ENCODE results near the gene CXCR6. TPM values are rescaled to one million over a fixed set of nuclear protein-coding genes. Genes with fewer than 3 reads are reported as not detected.

CXCR6 gene
- polyA plus RNA-seq, 2 donors: 0.90 to 1.6 TPM

DNA sequence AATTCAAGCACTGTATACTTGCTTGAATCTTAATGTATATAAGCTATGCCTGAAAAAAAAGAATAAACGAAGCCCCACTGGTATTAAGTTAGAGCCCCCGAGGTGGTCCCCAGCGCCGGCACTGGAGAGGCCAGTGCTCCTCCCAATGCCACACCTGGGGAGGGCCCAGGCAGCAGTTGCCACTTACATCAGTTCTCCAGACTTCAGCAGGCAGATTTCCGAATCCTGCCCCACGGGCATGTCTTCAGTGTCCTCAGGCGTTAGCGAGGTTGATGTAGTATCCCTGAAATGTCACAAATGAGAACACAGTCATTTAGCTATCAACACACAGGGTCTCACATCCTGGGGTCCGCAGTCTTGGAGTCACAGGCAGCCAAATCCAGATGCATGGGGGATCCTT, 7.0 kb upstream of the CXCR6 start:
- Histone ChIP-seq H3K4me1 (ENCODE audit: control insufficient read depth in 2 of 2, insufficient read depth in 2 of 2, low read length in 1 of 2) (no peaks in the 10 kb centered on the region), H3K27me3 (ENCODE audit: control insufficient read depth in 1 of 2, insufficient read depth in 2 of 2, low read length in 2 of 2) (no peaks in the 10 kb centered on the region), H3K36me3 (ENCODE audit: control insufficient read depth in 2 of 2, insufficient read depth in 2 of 2, low read length in 1 of 2) (peaks cover 4 to 23% of the 10 kb centered on the region in 2 donors), H3K4me3 (ENCODE audit: low read depth in 1 of 2, low read length in 2 of 2) (no peak overlapping the region), H3K9me3 (ENCODE audit: control insufficient read depth in 2 of 2, insufficient read depth in 1 of 2, low read depth in 1 of 2, low read length in 1 of 2) (no peaks in the 10 kb centered on the region), H3K27ac (ENCODE audit: low read depth in 2 of 2, low read length in 1 of 2) (no peak overlapping the region)
- WGBS, 2 donors: 84 to 89% methylated on average over 9 of the region's 9 CpGs

GRCh38 chr3:45937206-45938042, 5.8 kb upstream of the CXCR6 start:
- no peaks in the 10 kb centered on the region for H3K4me1 ChIP-seq (ENCODE audit: control insufficient read depth in 2 of 2, insufficient read depth in 2 of 2, low read length in 1 of 2)
- H3K4me3 ChIP-seq (ENCODE audit: low read depth in 1 of 2, low read length in 2 of 2): no peak overlapping the region
- WGBS, 2 donors: 86 to 91% methylated on average over 8 of the region's 8 CpGs
- no peaks in the 10 kb centered on the region for H3K9me3 ChIP-seq (ENCODE audit: control insufficient read depth in 2 of 2, insufficient read depth in 1 of 2, low read depth in 1 of 2, low read length in 1 of 2)
- no peak overlapping the region for H3K27ac ChIP-seq (ENCODE audit: low read depth in 2 of 2, low read length in 1 of 2)
- H3K36me3 ChIP-seq (ENCODE audit: control insufficient read depth in 2 of 2, insufficient read depth in 2 of 2, low read length in 1 of 2): peaks cover 4 to 16% of the 10 kb centered on the region in 2 donors
- H3K27me3 ChIP-seq (ENCODE audit: control insufficient read depth in 1 of 2, insufficient read depth in 2 of 2, low read length in 2 of 2): no peaks in the 10 kb centered on the region

GRCh38 chr3:45938043-45938435, 5.2 kb upstream of the CXCR6 start:
- Histone ChIP-seq H3K4me1 (ENCODE audit: control insufficient read depth in 2 of 2, insufficient read depth in 2 of 2, low read length in 1 of 2) (no peaks in the 10 kb centered on the region), H3K36me3 (ENCODE audit: control insufficient read depth in 2 of 2, insufficient read depth in 2 of 2, low read length in 1 of 2) (peaks cover 4 to 16% of the 10 kb centered on the region in 2 donors), H3K9me3 (ENCODE audit: control insufficient read depth in 2 of 2, insufficient read depth in 1 of 2, low read depth in 1 of 2, low read length in 1 of 2) (no peaks in the 10 kb centered on the region), H3K27ac (ENCODE audit: low read depth in 2 of 2, low read length in 1 of 2) (no peak overlapping the region), H3K27me3 (ENCODE audit: control insufficient read depth in 1 of 2, insufficient read depth in 2 of 2, low read length in 2 of 2) (no peaks in the 10 kb centered on the region), H3K4me3 (ENCODE audit: low read depth in 1 of 2, low read length in 2 of 2) (no peak overlapping the region)
- 95% methylated on average over 4 of the region's 4 CpGs for WGBS, 2 donors

DNA sequence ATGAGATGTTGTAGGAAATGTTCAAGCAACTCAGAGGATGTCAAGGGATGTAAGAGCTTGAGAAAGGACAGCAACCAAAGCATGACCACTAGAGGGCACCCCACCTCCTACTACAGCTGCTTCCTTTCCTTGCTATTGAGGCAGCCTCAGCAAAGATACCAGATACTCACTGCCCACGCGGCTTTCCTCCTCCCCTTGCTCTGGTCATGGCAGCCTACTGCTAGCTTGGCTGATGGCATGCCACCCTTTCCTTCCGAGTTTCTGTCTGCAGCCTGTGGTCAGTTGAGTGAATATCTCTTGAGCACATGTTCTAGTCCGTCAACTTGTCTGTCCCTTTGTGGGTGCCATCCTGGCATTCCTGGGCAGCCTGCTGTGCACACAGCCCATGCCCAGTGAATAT, 4.4 kb upstream of the CXCR6 start:
- 23 to 25% methylated on average over 4 of the region's 4 CpGs for whole genome bisulfite sequencing, 2 donors
- Histone ChIP-seq H3K9me3 (ENCODE audit: control insufficient read depth in 2 of 2, insufficient read depth in 1 of 2, low read depth in 1 of 2, low read length in 1 of 2) (no peaks in the 10 kb centered on the region), H3K4me1 (ENCODE audit: control insufficient read depth in 2 of 2, insufficient read depth in 2 of 2, low read length in 1 of 2) (no peaks in the 10 kb centered on the region), H3K27me3 (ENCODE audit: control insufficient read depth in 1 of 2, insufficient read depth in 2 of 2, low read length in 2 of 2) (no peaks in the 10 kb centered on the region), H3K27ac (ENCODE audit: low read depth in 2 of 2, low read length in 1 of 2) (no peak overlapping the region), H3K36me3 (ENCODE audit: control insufficient read depth in 2 of 2, insufficient read depth in 2 of 2, low read length in 1 of 2) (peaks cover 4 to 16% of the 10 kb centered on the region in 2 donors), H3K4me3 (ENCODE audit: low read depth in 1 of 2, low read length in 2 of 2) (no peak overlapping the region)

- no peaks in the 10 kb centered on the region for H3K27me3 ChIP-seq (ENCODE audit: control insufficient read depth in 1 of 2, insufficient read depth in 2 of 2, low read length in 2 of 2)
- H3K4me1 ChIP-seq (ENCODE audit: control insufficient read depth in 2 of 2, insufficient read depth in 2 of 2, low read length in 1 of 2): no peaks in the 10 kb centered on the region
- no peaks in the 10 kb centered on the region for H3K9me3 ChIP-seq (ENCODE audit: control insufficient read depth in 2 of 2, insufficient read depth in 1 of 2, low read depth in 1 of 2, low read length in 1 of 2)
- WGBS, 2 donors: 46 to 53% methylated on average over 5 of the region's 5 CpGs
- no peak overlapping the region for H3K27ac ChIP-seq (ENCODE audit: low read depth in 2 of 2, low read length in 1 of 2)
- H3K36me3 ChIP-seq (ENCODE audit: control insufficient read depth in 2 of 2, insufficient read depth in 2 of 2, low read length in 1 of 2): peaks cover 4 to 16% of the 10 kb centered on the region in 2 donors
- no peak overlapping the region for H3K4me3 ChIP-seq (ENCODE audit: low read depth in 1 of 2, low read length in 2 of 2)
Measured at GRCh38 chr3:45939341-45939771, 3.9 kb upstream of the CXCR6 start.

GRCh38 chr3:45940004-45940780, 3.1 kb upstream of the CXCR6 start:
- H3K27ac ChIP-seq (ENCODE audit: low read depth in 2 of 2, low read length in 1 of 2): no peak overlapping the region
- H3K4me1 ChIP-seq (ENCODE audit: control insufficient read depth in 2 of 2, insufficient read depth in 2 of 2, low read length in 1 of 2): no peaks in the 10 kb centered on the region
- no peaks in the 10 kb centered on the region for H3K27me3 ChIP-seq (ENCODE audit: control insufficient read depth in 1 of 2, insufficient read depth in 2 of 2, low read length in 2 of 2)
- H3K4me3 ChIP-seq (ENCODE audit: low read depth in 1 of 2, low read length in 2 of 2): no peak overlapping the region
- 73 to 79% methylated on average over 7 of the region's 7 CpGs for WGBS, 2 donors
- no peaks in the 10 kb centered on the region for H3K9me3 ChIP-seq (ENCODE audit: control insufficient read depth in 2 of 2, insufficient read depth in 1 of 2, low read depth in 1 of 2, low read length in 1 of 2)
- H3K36me3 ChIP-seq (ENCODE audit: control insufficient read depth in 2 of 2, insufficient read depth in 2 of 2, low read length in 1 of 2): peaks cover 4 to 16% of the 10 kb centered on the region in 2 donors

DNA sequence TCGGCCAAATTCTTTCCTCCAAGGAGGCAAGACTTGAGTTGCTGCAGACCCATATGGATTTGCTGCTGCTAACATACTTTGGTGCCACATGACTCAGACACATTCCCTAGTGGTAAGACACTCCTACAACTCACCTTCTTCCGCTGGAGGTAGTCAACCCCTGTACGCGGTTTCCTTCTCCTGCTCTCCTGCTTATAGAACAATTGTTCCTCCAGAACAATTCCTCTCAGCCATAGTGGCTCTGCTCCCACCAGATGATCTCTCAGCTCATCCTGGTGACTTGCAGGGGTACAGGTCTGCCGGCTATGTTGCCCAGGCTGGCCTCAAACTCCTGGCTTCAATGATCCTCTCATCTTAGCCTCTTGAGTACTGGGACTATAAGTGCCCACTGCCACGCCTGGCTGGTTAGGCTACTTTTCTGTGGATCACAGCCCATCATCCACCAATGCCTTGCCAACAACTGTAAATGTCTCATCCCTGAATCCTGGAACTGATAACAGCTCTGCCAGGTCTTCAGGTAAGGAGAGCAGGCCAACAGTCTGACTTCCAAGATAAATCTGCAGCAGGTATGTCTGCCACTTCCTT, 2.4 kb upstream of the CXCR6 start:
- no peaks in the 10 kb centered on the region for H3K27me3 ChIP-seq (ENCODE audit: control insufficient read depth in 1 of 2, insufficient read depth in 2 of 2, low read length in 2 of 2)
- H3K9me3 ChIP-seq (ENCODE audit: control insufficient read depth in 2 of 2, insufficient read depth in 1 of 2, low read depth in 1 of 2, low read length in 1 of 2): no peaks in the 10 kb centered on the region
- 82 to 91% methylated on average over 6 of the region's 6 CpGs for WGBS, 2 donors
- H3K4me1 ChIP-seq (ENCODE audit: control insufficient read depth in 2 of 2, insufficient read depth in 2 of 2, low read length in 1 of 2): no peaks in the 10 kb centered on the region
- peaks cover 4 to 15% of the 10 kb centered on the region in 2 donors for H3K36me3 ChIP-seq (ENCODE audit: control insufficient read depth in 2 of 2, insufficient read depth in 2 of 2, low read length in 1 of 2)
- no peak overlapping the region for H3K4me3 ChIP-seq (ENCODE audit: low read depth in 1 of 2, low read length in 2 of 2)
- H3K27ac ChIP-seq (ENCODE audit: low read depth in 2 of 2, low read length in 1 of 2): no peak overlapping the region

DNA sequence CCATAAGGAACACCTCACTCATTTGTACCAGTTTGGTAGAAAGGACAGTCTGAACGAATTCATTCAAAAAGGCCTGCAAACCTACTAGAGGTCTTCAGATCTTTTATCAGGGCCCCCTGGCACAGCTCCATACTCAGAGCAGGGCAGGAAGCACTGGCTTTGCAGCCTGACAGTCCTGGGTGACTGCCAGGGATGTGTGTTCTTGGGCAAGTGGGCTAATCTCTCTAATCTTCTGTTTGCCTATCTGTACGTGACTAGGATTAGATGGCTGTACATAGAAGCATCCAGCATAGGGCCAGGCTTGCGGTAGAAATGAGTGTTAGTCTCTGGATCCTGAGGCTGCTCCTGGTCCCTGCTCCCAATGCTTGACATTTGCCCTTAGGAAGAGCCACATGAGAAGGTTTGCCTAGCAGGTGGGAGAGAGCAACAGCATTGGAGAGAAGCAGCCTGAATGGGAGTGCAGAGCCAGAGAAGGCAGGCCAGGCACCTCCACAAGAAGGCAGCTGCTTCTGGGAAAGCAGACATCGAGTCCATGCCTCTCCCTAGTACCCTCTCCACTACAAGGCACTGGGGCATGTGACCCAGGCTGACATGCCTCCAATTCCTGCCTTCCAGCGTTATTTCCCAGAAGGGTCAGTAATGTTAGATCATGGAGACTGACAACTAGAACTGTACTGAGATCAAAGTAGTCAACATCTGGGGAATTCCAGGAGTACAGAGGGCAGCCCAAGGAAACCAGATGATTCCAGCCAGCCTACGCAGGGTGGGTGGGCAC, 1.0 kb upstream of the CXCR6 start:
- H3K4me3 ChIP-seq (ENCODE audit: low read depth in 1 of 2, low read length in 2 of 2): no peak overlapping the region
- no peaks in the 10 kb centered on the region for H3K27me3 ChIP-seq (ENCODE audit: control insufficient read depth in 1 of 2, insufficient read depth in 2 of 2, low read length in 2 of 2)
- H3K36me3 ChIP-seq (ENCODE audit: control insufficient read depth in 2 of 2, insufficient read depth in 2 of 2, low read length in 1 of 2): peaks cover 1 to 15% of the 10 kb centered on the region in 2 donors
- no peaks in the 10 kb centered on the region for H3K9me3 ChIP-seq (ENCODE audit: control insufficient read depth in 2 of 2, insufficient read depth in 1 of 2, low read depth in 1 of 2, low read length in 1 of 2)
- no peak overlapping the region for H3K27ac ChIP-seq (ENCODE audit: low read depth in 2 of 2, low read length in 1 of 2)
- WGBS, 2 donors: 61 to 62% methylated on average over 6 of the region's 6 CpGs
- no peaks in the 10 kb centered on the region for H3K4me1 ChIP-seq (ENCODE audit: control insufficient read depth in 2 of 2, insufficient read depth in 2 of 2, low read length in 1 of 2)

Data from esophagus (tissue), 2 donors.